ENCODE measurements around the gene SESN3.

DNA sequence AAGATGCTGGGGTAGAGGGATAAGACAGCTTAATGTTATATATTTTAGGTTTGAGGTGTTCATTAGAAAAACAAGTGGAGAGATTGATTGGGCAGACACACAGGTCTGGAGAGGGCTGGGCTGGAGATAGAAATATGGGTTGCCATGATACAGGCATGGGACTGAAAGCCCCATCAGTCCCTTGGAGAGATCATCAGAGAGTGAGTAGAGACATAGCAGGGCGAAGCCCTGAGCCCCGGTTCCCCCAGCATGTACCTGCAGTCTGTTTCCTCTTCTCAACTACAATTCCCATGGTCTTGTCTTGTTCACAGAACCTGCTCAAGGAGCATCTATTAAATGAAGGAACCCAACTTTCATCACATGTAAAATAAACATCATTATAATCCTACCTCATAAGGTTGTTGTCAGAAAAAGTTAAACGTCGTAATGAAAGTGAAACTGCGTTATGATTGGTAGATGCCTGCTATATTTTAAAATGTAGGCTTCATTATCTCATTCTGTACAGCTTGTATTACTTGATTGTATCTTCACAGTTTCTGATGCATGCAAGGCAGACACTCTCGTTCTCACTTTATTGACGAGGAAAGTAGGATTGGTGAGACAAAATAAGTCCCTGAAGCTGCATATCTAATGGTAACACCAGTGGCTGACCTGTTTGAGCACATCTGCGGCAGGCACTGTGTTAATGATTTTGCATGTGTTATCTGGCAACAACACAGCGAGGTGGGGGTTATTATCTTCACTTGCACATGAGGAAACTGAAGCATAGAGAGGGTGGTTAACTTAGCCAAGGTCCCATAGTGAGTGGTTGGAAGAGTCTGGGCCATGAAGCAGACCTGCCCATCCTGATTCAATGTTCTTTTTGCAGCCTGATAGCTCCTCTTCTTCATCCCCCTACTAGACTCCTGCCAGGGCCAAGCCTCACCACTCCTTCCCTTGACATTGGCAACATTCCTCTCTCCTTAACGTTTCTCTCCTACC is 77.8 kb downstream of the SESN3 start:
- TF ChIP-seq, protein P1, sequence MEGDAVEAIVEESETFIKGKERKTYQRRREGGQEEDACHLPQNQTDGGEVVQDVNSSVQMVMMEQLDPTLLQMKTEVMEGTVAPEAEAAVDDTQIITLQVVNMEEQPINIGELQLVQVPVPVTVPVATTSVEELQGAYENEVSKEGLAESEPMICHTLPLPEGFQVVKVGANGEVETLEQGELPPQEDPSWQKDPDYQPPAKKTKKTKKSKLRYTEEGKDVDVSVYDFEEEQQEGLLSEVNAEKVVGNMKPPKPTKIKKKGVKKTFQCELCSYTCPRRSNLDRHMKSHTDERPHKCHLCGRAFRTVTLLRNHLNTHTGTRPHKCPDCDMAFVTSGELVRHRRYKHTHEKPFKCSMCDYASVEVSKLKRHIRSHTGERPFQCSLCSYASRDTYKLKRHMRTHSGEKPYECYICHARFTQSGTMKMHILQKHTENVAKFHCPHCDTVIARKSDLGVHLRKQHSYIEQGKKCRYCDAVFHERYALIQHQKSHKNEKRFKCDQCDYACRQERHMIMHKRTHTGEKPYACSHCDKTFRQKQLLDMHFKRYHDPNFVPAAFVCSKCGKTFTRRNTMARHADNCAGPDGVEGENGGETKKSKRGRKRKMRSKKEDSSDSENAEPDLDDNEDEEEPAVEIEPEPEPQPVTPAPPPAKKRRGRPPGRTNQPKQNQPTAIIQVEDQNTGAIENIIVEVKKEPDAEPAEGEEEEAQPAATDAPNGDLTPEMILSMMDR (IDR thresholded peaks at IDR 0.05; ENCODE audit: borderline replicate concordance, extremely low read depth, low read length, poor library complexity, severe bottlenecking) = no peak
- TF ChIP-seq EZH2 (IDR thresholded peaks at IDR 0.05; ENCODE audit: borderline replicate concordance, low read depth, low read length, severe bottlenecking) = no peak
